ENCODE results near the gene MRPL33. TPM values are rescaled to one million over a fixed set of nuclear protein-coding genes. Genes with fewer than 3 reads are reported as not detected.

The MRPL33 gene
- total RNA-seq, 1 experiment from 2014 or later = 86.3 TPM

- Histone ChIP-seq H3K36me3 (ENCODE audit: low read depth) (no peaks in the 10 kb centered on the region), H3K4me1 (replicated peaks; ENCODE audit: insufficient read depth) (peaks cover 34% of the 10 kb centered on the region), H2AFZ (no peak overlapping the region), H3F3A (ENCODE audit: insufficient read depth, low read depth) (peaks cover 26% of the 10 kb centered on the region), H3K4me3 (no peak overlapping the region), H3K4me2 (no peak overlapping the region), H3K9me2 (ENCODE audit: insufficient read depth) (no peaks in the 10 kb centered on the region), H3K79me2 (ENCODE audit: low read depth) (no peaks in the 10 kb centered on the region), H3K27ac (no peak overlapping the region), H3K27me3 (ENCODE audit: insufficient read depth, low read depth) (no peaks in the 10 kb centered on the region), H4K20me1 (ENCODE audit: insufficient read depth) (no peaks in the 10 kb centered on the region), H3K9me3 (ENCODE audit: insufficient read depth, low read depth) (no peaks in the 10 kb centered on the region; the same call in 1 of the 2 replicates)
- intact Hi-C loops (cut with micrococcal nuclease; ENCODE audit: unreplicated experiment) = no loop called here
- no peak for DNase-seq
- BruUV-seq (replicated peaks) = no TSS peak
- CTCF ChIA-PET = no interaction called here
- no peak for TF ChIP-seq EZH2 (IDR thresholded peaks at IDR 0.05; ENCODE audit: low read depth)
- no peak for TF ChIP-seq CTCF (conservative IDR thresholded peaks at IDR 0.05)
- POLR2A ChIA-PET (ENCODE audit: unreplicated experiment) = interaction anchor here (0.6 kb wide), 1 partner anchor 85 kb away, joined by 8 read pairs; the partner anchor contains the start of genes BABAM2 and RBKS
These were observed 33.7 kb downstream of the MRPL33 start for GRCh38 chr2:27805180-27805579.

GRCh38 chr2:27806311-27807059, 35.0 kb downstream of the MRPL33 start:
- POLR2A ChIA-PET (ENCODE audit: unreplicated experiment) = no interaction called here
- intact Hi-C loops (cut with micrococcal nuclease; ENCODE audit: unreplicated experiment) = no loop called here

GRCh38 chr2:27807476-27807875, 36.0 kb downstream of the MRPL33 start:
- H3K4me2 ChIP-seq = no peak overlapping the region
- peaks cover 30% of the 10 kb centered on the region for H3K4me1 ChIP-seq (replicated peaks; ENCODE audit: insufficient read depth)
- no peaks in the 10 kb centered on the region; the same call in 1 of the 2 replicates for H3K9me3 ChIP-seq (ENCODE audit: insufficient read depth, low read depth)
- no peaks in the 10 kb centered on the region for H4K20me1 ChIP-seq (ENCODE audit: insufficient read depth)
- ChIA-PET POLR2A (ENCODE audit: unreplicated experiment) (no interaction called here), CTCF (interaction anchor here (0.6 kb wide), 1 partner anchor 91 kb away, joined by 4 read pairs; no protein-coding TSS in a partner anchor)
- H3K79me2 ChIP-seq (ENCODE audit: low read depth) = no peaks in the 10 kb centered on the region
- H3K27ac ChIP-seq = no peak overlapping the region
- no peak overlapping the region for H3K4me3 ChIP-seq
- no TSS peak for BruUV-seq (replicated peaks)
- peak in 1 of 2 experiments; percentile 17 for DNase-seq
- intact Hi-C loops (cut with micrococcal nuclease; ENCODE audit: unreplicated experiment) = no loop called here
- no peaks in the 10 kb centered on the region for H3K9me2 ChIP-seq (ENCODE audit: insufficient read depth)
- H2AFZ ChIP-seq = no peak overlapping the region
- H3K27me3 ChIP-seq (ENCODE audit: insufficient read depth, low read depth) = no peaks in the 10 kb centered on the region
- TF ChIP-seq EZH2 (IDR thresholded peaks at IDR 0.05; ENCODE audit: low read depth) (no peak), CTCF (conservative IDR thresholded peaks at IDR 0.05) (peak; percentile 66)
- no peaks in the 10 kb centered on the region for H3K36me3 ChIP-seq (ENCODE audit: low read depth)
- peaks cover 21% of the 10 kb centered on the region for H3F3A ChIP-seq (ENCODE audit: insufficient read depth, low read depth)

More at GRCh38 chr2:27806311-27807059, 35.0 kb downstream of the MRPL33 start:
- H2AFZ ChIP-seq = no peak overlapping the region
- no peaks in the 10 kb centered on the region for H3K9me2 ChIP-seq (ENCODE audit: insufficient read depth)
- BruUV-seq (replicated peaks) = no TSS peak
- TF ChIP-seq CTCF (conservative IDR thresholded peaks at IDR 0.05) = no peak
- TF ChIP-seq EZH2 (IDR thresholded peaks at IDR 0.05; ENCODE audit: low read depth) = no peak
- H4K20me1 ChIP-seq (ENCODE audit: insufficient read depth) = no peaks in the 10 kb centered on the region
- CTCF ChIA-PET = no interaction called here
- no peak for DNase-seq
- no peaks in the 10 kb centered on the region for H3K79me2 ChIP-seq (ENCODE audit: low read depth)
- H3K4me1 ChIP-seq (replicated peaks; ENCODE audit: insufficient read depth) = peaks cover 27% of the 10 kb centered on the region
- no peak overlapping the region for H3K27ac ChIP-seq
- no peak overlapping the region for H3K4me3 ChIP-seq
- no peaks in the 10 kb centered on the region for H3K36me3 ChIP-seq (ENCODE audit: low read depth)
- peaks cover 22% of the 10 kb centered on the region for H3F3A ChIP-seq (ENCODE audit: insufficient read depth, low read depth)
- no peaks in the 10 kb centered on the region for H3K27me3 ChIP-seq (ENCODE audit: insufficient read depth, low read depth)
- no peaks in the 10 kb centered on the region; the same call in 1 of the 2 replicates for H3K9me3 ChIP-seq (ENCODE audit: insufficient read depth, low read depth)
- H3K4me2 ChIP-seq = no peak overlapping the region
